ENCODE results near the gene NBAS. TPM values are rescaled to one million over a fixed set of nuclear protein-coding genes. Genes with fewer than 3 reads are reported as not detected.

NBAS gene
- total and polyA plus RNA-seq, 7 experiments from 2014 or later = 18.6 to 41.6 (median 32.7) TPM

DNA sequence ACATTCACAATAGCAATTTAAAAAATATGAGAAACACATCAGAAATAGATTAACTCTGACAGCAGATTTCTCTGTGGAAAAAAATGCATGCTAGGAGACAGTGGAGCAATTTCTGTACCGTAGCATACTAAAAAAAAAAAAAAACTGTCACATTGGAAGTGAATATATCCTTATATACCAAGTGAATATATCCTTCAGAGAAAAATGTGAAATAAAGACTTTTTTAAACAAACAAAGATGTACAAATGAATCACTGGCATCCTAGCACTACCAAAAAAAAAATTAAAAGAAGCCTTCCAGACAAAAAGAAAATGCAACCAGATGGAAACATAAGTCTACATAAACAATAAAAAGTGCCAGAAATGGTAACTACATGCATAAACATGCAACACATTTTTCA is 169.4 kb downstream of the NBAS start:
- H3K9me3 Mint-ChIP-seq = peaks cover 0 to 3% (median 0%) of the 10 kb centered on the region in 11 donors
- DNase-seq (no peak), ATAC-seq (no peak)
- intact Hi-C loops (cut with micrococcal nuclease) = no loop called here
- peaks cover 0 to 6% (median 0%) of the 10 kb centered on the region in 7 donors for H3K4me1 Mint-ChIP-seq
- Histone ChIP-seq H3K36me3 (ENCODE audit: control insufficient read depth in 2 of 3, insufficient read depth in 3 of 3, low read length in 3 of 3) (peaks cover 0 to 8% (median 3%) of the 10 kb centered on the region in 3 experiments), H3K27ac (ENCODE audit: low read depth, low read length) (no peak overlapping the region), H3K4me1 (ENCODE audit: control insufficient read depth in 2 of 2, insufficient read depth in 2 of 2, low read length in 2 of 2) (no peaks in the 10 kb centered on the region), H3K9me3 (ENCODE audit: control insufficient read depth in 2 of 3, low read length in 3 of 3) (no peaks in the 10 kb centered on the region), H3K4me3 (ENCODE audit: low read length) (no peak overlapping the region), H3K27me3 (ENCODE audit: control insufficient read depth in 2 of 2, insufficient read depth in 2 of 2, low read length in 2 of 2) (no peaks in the 10 kb centered on the region)
- ChIA-PET CTCF (no interaction called here), POLR2A (no interaction called here)
- no peak overlapping the region for H3K4me3 Mint-ChIP-seq
- peaks cover 12 to 72% (median 56%) of the 10 kb centered on the region in 5 donors for H3K36me3 Mint-ChIP-seq
- no peaks in the 10 kb centered on the region for H3K27me3 Mint-ChIP-seq
- no peak overlapping the region for H3K27ac Mint-ChIP-seq

DNA sequence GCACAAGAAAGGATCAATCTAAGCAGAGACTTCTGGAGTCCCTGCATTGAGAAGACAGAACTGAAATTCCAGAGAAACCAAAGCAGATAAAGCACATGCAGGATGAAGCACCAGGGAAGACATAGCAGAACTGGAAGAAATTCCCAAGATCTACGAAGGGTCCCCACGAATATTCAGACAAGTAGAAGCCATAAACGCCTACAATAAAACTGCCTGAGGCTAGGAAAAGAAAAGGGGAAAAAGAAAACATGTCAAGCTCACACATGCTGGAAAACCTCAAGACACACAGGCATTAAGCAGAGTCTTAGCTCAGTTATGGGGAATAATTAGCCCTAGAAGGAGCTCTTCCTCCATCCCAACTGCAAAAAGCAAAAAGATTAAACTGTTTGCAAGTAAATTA is 171.2 kb downstream of the NBAS start:
- H3K4me3 Mint-ChIP-seq = no peak overlapping the region
- no peak for ATAC-seq
- ChIA-PET CTCF (no interaction called here), POLR2A (no interaction called here)
- peaks cover 0 to 12% (median 0%) of the 10 kb centered on the region in 3 experiments for H3K36me3 ChIP-seq (ENCODE audit: control insufficient read depth in 2 of 3, insufficient read depth in 3 of 3, low read length in 3 of 3)
- H3K4me3 ChIP-seq (ENCODE audit: low read length) = no peak overlapping the region
- peaks cover 12 to 75% (median 55%) of the 10 kb centered on the region in 5 donors for H3K36me3 Mint-ChIP-seq
- H3K27me3 ChIP-seq (ENCODE audit: control insufficient read depth in 2 of 2, insufficient read depth in 2 of 2, low read length in 2 of 2) = no peaks in the 10 kb centered on the region
- H3K27me3 Mint-ChIP-seq = no peaks in the 10 kb centered on the region
- H3K4me1 ChIP-seq (ENCODE audit: control insufficient read depth in 2 of 2, insufficient read depth in 2 of 2, low read length in 2 of 2) = no peaks in the 10 kb centered on the region
- peaks cover 0 to 3% (median 0%) of the 10 kb centered on the region in 11 donors for H3K9me3 Mint-ChIP-seq
- H3K27ac Mint-ChIP-seq = no peak overlapping the region
- no peak overlapping the region for H3K27ac ChIP-seq (ENCODE audit: low read depth, low read length)
- intact Hi-C loops (cut with micrococcal nuclease) = no loop called here
- no peak for DNase-seq
- H3K9me3 ChIP-seq (ENCODE audit: control insufficient read depth in 2 of 3, low read length in 3 of 3) = no peaks in the 10 kb centered on the region
- H3K4me1 Mint-ChIP-seq = peaks cover 0 to 6% (median 0%) of the 10 kb centered on the region in 7 donors

DNA sequence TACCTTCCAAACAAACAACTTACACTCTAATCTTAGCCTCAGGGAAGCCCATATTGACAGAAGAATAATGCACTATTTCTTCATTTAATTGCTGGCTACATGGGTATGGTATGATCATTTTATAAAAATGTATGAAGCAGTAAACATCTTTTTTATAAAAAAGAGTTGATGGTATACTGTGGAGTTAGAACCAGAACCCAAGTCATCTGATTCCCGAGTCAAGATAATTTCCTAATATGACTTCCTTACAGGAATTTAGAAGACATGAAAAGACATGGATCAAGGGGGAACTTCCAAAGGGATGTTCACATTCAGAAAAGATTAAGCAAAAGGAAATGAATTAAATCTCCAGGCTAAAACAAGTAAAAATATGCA is 171.8 kb downstream of the NBAS start:
- H3K4me1 Mint-ChIP-seq = peaks cover 0 to 6% (median 0%) of the 10 kb centered on the region in 7 donors

DNA sequence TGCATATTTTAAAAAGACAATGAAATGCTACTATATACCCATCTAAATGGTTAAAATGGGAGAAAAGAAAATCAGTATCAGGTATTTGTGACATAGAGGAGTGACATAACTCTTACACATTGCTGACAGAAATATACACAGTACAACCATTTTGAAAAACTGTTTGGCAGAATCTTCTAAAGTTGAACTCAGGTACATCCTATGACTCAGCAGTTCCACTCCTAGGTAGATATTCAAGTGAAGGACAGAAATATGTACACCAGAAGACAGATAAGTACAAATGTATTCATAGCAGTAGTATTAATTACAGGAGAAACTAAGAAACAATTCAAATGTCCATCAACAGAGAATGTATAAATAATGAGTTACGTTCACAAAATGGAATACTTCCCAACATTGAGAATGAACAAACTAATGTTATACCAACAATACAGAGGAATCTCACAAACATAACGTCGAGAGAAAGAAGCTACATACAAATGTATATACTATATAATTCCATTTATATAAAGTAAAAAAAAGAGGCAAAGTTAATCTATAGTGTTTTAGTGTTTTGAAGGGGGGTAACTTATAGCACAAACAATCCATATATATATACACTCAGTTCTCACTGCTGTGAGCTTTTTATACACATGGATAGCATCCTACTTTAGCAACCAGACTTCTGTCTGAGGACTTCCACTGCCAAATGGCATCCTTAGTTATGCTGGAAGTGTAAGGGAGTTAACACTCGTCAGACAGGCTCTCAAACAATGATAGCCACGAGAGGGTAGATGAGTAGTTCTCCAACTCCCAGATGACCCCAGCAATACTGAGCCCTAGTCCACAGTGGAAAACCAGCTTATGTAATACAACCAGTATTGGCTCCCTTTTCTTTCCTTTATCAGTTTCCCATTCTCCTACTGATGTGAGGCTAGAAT is 172.5 kb downstream of the NBAS start:
- intact Hi-C loops (cut with micrococcal nuclease) = no loop called here
- H3K36me3 ChIP-seq (ENCODE audit: control insufficient read depth in 2 of 3, insufficient read depth in 3 of 3, low read length in 3 of 3) = peaks cover 0 to 15% (median 0%) of the 10 kb centered on the region in 3 experiments

More for the DNA sequence above, 171.8 kb downstream of the NBAS start:
- H3K4me3 Mint-ChIP-seq = no peak overlapping the region
- Histone ChIP-seq H3K4me3 (ENCODE audit: low read length) (no peak overlapping the region), H3K27me3 (ENCODE audit: control insufficient read depth in 2 of 2, insufficient read depth in 2 of 2, low read length in 2 of 2) (no peaks in the 10 kb centered on the region), H3K27ac (ENCODE audit: low read depth, low read length) (no peak overlapping the region), H3K9me3 (ENCODE audit: control insufficient read depth in 2 of 3, low read length in 3 of 3) (no peaks in the 10 kb centered on the region), H3K36me3 (ENCODE audit: control insufficient read depth in 2 of 3, insufficient read depth in 3 of 3, low read length in 3 of 3) (peaks cover 0 to 12% (median 0%) of the 10 kb centered on the region in 3 experiments), H3K4me1 (ENCODE audit: control insufficient read depth in 2 of 2, insufficient read depth in 2 of 2, low read length in 2 of 2) (no peaks in the 10 kb centered on the region)
- peaks cover 0 to 3% (median 0%) of the 10 kb centered on the region in 11 donors for H3K9me3 Mint-ChIP-seq
- intact Hi-C loops (cut with micrococcal nuclease) = no loop called here
- peaks cover 12 to 73% (median 53%) of the 10 kb centered on the region in 5 donors for H3K36me3 Mint-ChIP-seq
- ChIA-PET POLR2A (no interaction called here), CTCF (no interaction called here)
- H3K27ac Mint-ChIP-seq = no peak overlapping the region
- no peaks in the 10 kb centered on the region for H3K27me3 Mint-ChIP-seq
- DNase-seq (no peak), ATAC-seq (no peak)

DNA sequence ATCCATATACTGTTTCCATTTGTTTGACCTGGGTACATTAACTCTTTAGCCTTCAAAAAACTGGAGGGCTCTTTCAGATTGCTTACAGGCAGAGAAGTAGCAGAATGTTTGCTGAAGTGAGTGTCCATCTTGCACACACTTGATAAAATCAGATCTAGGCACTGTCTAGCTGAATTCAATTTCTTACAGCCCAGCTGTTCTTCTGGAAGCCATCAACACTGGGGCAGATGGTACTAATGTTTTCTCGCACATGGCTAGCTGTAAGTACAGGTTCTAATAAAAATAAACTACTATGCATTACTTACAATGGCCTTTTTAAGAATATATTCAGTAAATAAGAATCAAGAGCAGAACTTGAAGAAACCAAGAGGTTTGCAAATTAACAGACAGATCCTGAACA is 175.9 kb downstream of the NBAS start:
- H3K4me1 ChIP-seq (ENCODE audit: control insufficient read depth in 2 of 2, insufficient read depth in 2 of 2, low read length in 2 of 2) = no peaks in the 10 kb centered on the region
- H3K9me3 Mint-ChIP-seq = no peaks in the 10 kb centered on the region
- DNase-seq = no peak
- H3K9me3 ChIP-seq (ENCODE audit: control insufficient read depth in 2 of 3, low read length in 3 of 3) = no peaks in the 10 kb centered on the region
- H3K27ac ChIP-seq (ENCODE audit: low read depth, low read length) = no peak overlapping the region
- POLR2A ChIA-PET = no interaction called here
- no peak overlapping the region for H3K4me3 Mint-ChIP-seq
- H3K27ac Mint-ChIP-seq = no peak overlapping the region
- peaks cover 0 to 6% (median 0%) of the 10 kb centered on the region in 7 donors for H3K4me1 Mint-ChIP-seq
- peaks cover 0 to 20% (median 0%) of the 10 kb centered on the region in 3 experiments for H3K36me3 ChIP-seq (ENCODE audit: control insufficient read depth in 2 of 3, insufficient read depth in 3 of 3, low read length in 3 of 3)
- peaks cover 13 to 66% (median 38%) of the 10 kb centered on the region in 5 donors for H3K36me3 Mint-ChIP-seq
- CTCF ChIA-PET = no interaction called here
- H3K27me3 ChIP-seq (ENCODE audit: control insufficient read depth in 2 of 2, insufficient read depth in 2 of 2, low read length in 2 of 2) = no peaks in the 10 kb centered on the region
- H3K4me3 ChIP-seq (ENCODE audit: low read length) = no peak overlapping the region
- no peak for ATAC-seq
- no peaks in the 10 kb centered on the region for H3K27me3 Mint-ChIP-seq
- intact Hi-C loops (cut with micrococcal nuclease) = no loop called here

More for the DNA sequence above, 172.5 kb downstream of the NBAS start:
- peaks cover 12 to 73% (median 48%) of the 10 kb centered on the region in 5 donors for H3K36me3 Mint-ChIP-seq
- no peak overlapping the region for H3K27ac ChIP-seq (ENCODE audit: low read depth, low read length)
- peaks cover 0 to 3% (median 0%) of the 10 kb centered on the region in 11 donors for H3K9me3 Mint-ChIP-seq
- H3K4me3 Mint-ChIP-seq = no peak overlapping the region
- H3K9me3 ChIP-seq (ENCODE audit: control insufficient read depth in 2 of 3, low read length in 3 of 3) = no peaks in the 10 kb centered on the region
- no peaks in the 10 kb centered on the region for H3K27me3 Mint-ChIP-seq
- H3K27me3 ChIP-seq (ENCODE audit: control insufficient read depth in 2 of 2, insufficient read depth in 2 of 2, low read length in 2 of 2) = no peaks in the 10 kb centered on the region
- H3K4me1 Mint-ChIP-seq = peaks cover 0 to 6% (median 0%) of the 10 kb centered on the region in 7 donors
- DNase-seq = no peak
- H3K4me3 ChIP-seq (ENCODE audit: low read length) = no peak overlapping the region
- no peak overlapping the region for H3K27ac Mint-ChIP-seq
- no peaks in the 10 kb centered on the region for H3K4me1 ChIP-seq (ENCODE audit: control insufficient read depth in 2 of 2, insufficient read depth in 2 of 2, low read length in 2 of 2)
- CTCF ChIA-PET = no interaction called here
- POLR2A ChIA-PET = no interaction called here
- ATAC-seq = no peak

- CTCF ChIA-PET = no interaction called here
- no peaks in the 10 kb centered on the region for H3K27me3 ChIP-seq (ENCODE audit: control insufficient read depth in 2 of 2, insufficient read depth in 2 of 2, low read length in 2 of 2)
- H3K36me3 Mint-ChIP-seq = peaks cover 9 to 61% (median 38%) of the 10 kb centered on the region in 5 donors
- H3K4me3 ChIP-seq (ENCODE audit: low read length) = no peak overlapping the region
- no peaks in the 10 kb centered on the region for H3K4me1 ChIP-seq (ENCODE audit: control insufficient read depth in 2 of 2, insufficient read depth in 2 of 2, low read length in 2 of 2)
- peaks cover 0 to 7% (median 0%) of the 10 kb centered on the region in 7 donors for H3K4me1 Mint-ChIP-seq
- no peak overlapping the region for H3K27ac ChIP-seq (ENCODE audit: low read depth, low read length)
- no peaks in the 10 kb centered on the region for H3K9me3 Mint-ChIP-seq
- no peak overlapping the region for H3K4me3 Mint-ChIP-seq
- POLR2A ChIA-PET = no interaction called here
- intact Hi-C loops (cut with micrococcal nuclease) = no loop called here
- H3K27ac Mint-ChIP-seq = no peak overlapping the region
- H3K36me3 ChIP-seq (ENCODE audit: control insufficient read depth in 2 of 3, insufficient read depth in 3 of 3, low read length in 3 of 3) = peaks cover 0 to 20% (median 0%) of the 10 kb centered on the region in 3 experiments
- no peaks in the 10 kb centered on the region for H3K9me3 ChIP-seq (ENCODE audit: control insufficient read depth in 2 of 3, low read length in 3 of 3)
- no peak for DNase-seq
- no peaks in the 10 kb centered on the region for H3K27me3 Mint-ChIP-seq
- no peak for ATAC-seq
These were observed 177.3 kb downstream of the NBAS start for GRCh38 chr2:15383695-15384350.
